GM23248 (cell line): ENCODE data around the gene SCRG1. TPM values are rescaled to one million over a fixed set of nuclear protein-coding genes. Genes with fewer than 3 reads are reported as not detected.

Experiments used
- DNase-seq: peaks from one replicate; pipeline ENCODE4 v3.0.0-alpha.2; 2015
- H2AFZ ChIP-seq: fragments of 200-600 bp; sonication (generic); 2 replicates; pipeline ENCODE4 v1.6.1; 2016; ENCODE audit warnings: antibody characterized with exemption
- H3F3A ChIP-seq: fragments of 200-600 bp; sonication (generic); 2 replicates; pipeline ENCODE4 v1.6.1; 2016; ENCODE audit warnings: mild to moderate bottlenecking, antibody characterized with exemption, mixed run types; ENCODE audit not compliant: insufficient read depth
- H3K27ac ChIP-seq: fragments of 200-600 bp; sonication (generic); 2 replicates; pipeline ENCODE4 v1.5.1; 2016; ENCODE audit warnings: mild to moderate bottlenecking
- H3K27me3 ChIP-seq: fragments of 200-600 bp; sonication (generic); replicated peaks from 2 replicates; pipeline ENCODE4 v1.6.1; 2016; ENCODE audit warnings: mild to moderate bottlenecking; ENCODE audit not compliant: insufficient read depth
- H3K36me3 ChIP-seq: fragments of 200-600 bp; sonication (generic); 2 replicates; pipeline ENCODE4 v1.6.1; 2016; ENCODE audit warnings: low read depth, mild to moderate bottlenecking
- H3K4me1 ChIP-seq: fragments of 200-600 bp; sonication (generic); 2 replicates; pipeline ENCODE4 v1.6.1; 2016; ENCODE audit warnings: mild to moderate bottlenecking; ENCODE audit not compliant: insufficient read depth
- H3K4me2 ChIP-seq: fragments of 200-600 bp; sonication (generic); one replicate; pipeline ENCODE4 v1.6.1; 2016; ENCODE audit warnings: mild to moderate bottlenecking; ENCODE audit not compliant: unreplicated experiment
- H3K4me3 ChIP-seq: fragments of 200-600 bp; sonication (generic); 2 replicates; pipeline ENCODE4 v1.5.1; 2016; ENCODE audit warnings: mild to moderate bottlenecking
- H3K79me2 ChIP-seq: fragments of 200-600 bp; sonication (generic); 2 replicates; pipeline ENCODE4 v1.6.1; 2016; ENCODE audit warnings: mild to moderate bottlenecking; ENCODE audit not compliant: insufficient read depth
- H3K9ac ChIP-seq: fragments of 200-600 bp; sonication (generic); 2 replicates; pipeline ENCODE4 v1.6.1; 2016; ENCODE audit warnings: mild to moderate bottlenecking
- H3K9me2 ChIP-seq: fragments of 200-600 bp; sonication (generic); 2 replicates; pipeline ENCODE4 v1.6.1; 2016; ENCODE audit warnings: mixed run types, mild to moderate bottlenecking, moderate library complexity; ENCODE audit not compliant: insufficient read depth
- H3K9me3 ChIP-seq: fragments of 200-600 bp; sonication (generic); one replicate; pipeline ENCODE4 v1.6.1; 2017; ENCODE audit warnings: low read depth
- H4K20me1 ChIP-seq: fragments of 200-600 bp; sonication (generic); 2 replicates; pipeline ENCODE4 v1.6.0; 2016; ENCODE audit not compliant: insufficient read depth
- EZH2 ChIP-seq: fragments of 200-600 bp; sonication (generic); IDR thresholded peaks from 2 replicates; pipeline ENCODE4 v1.6.1; 2018; ENCODE audit warnings: antibody characterized with exemption, mild to moderate bottlenecking; ENCODE audit not compliant: insufficient read depth, poor library complexity, severe bottlenecking
- EZH2phosphoT487 ChIP-seq: fragments of 200-600 bp; sonication (generic); IDR thresholded peaks from 2 replicates; pipeline ENCODE4 v1.6.1; 2018; ENCODE audit warnings: antibody characterized with exemption, moderate library complexity, mild to moderate bottlenecking, low read depth; ENCODE audit not compliant: insufficient read depth
- WGBS, 2 experiments: methylation state at CpG; one replicate each; pipeline ENCODE4 v1.1.6; 2015 to 2017; ENCODE audit warnings: low lambda C conversion rate in 2 of 2, low coverage in 1 of 2; ENCODE audit errors: missing lambda C conversion rate in 2 of 2; 5-methylcytosine and 5-hydroxymethylcytosine counted together
- in situ Hi-C: fragments of 300-500 bp; cut with MboI; formaldehyde crosslinking; loops from 2 replicates; pipeline ENCODE4 v1.15.0; 2020
- polyA plus RNA-seq: library from polyadenylated mRNA; unstranded; fragments of >200 nt; fragmentation: Nextera tagmentation; extraction: Ambion mirVana; gene quantifications from 2 replicates; pipeline ENCODE4 v1.2.1, GENCODE V29; 2016
- total RNA-seq: library from RNA; depleted of rRNA; stranded (reverse); fragments of >200 nt; shearing (Covaris generic); gene quantifications from 2 replicates; pipeline ENCODE4 v1.2.3, GENCODE V29; 2014; rRNA removed

Gene SCRG1
- total RNA-seq = under 0.01 TPM in 1 of 2 replicates, not detected in the other
- polyA plus RNA-seq = 0.16 and 0.43 TPM in 2 replicates

- in situ Hi-C loops = no loop called here
- Histone ChIP-seq H3K4me3 (no peak within 1 kb of the TSS), H3K27ac (no peak within 1 kb of the TSS), H3K36me3 (no peaks in the 10 kb centered on the region), H3K27me3 (no peaks in the 10 kb centered on the region), H2AFZ (peak within 1 kb of the TSS; percentile 27), H3K9me2 (no peaks in the 10 kb centered on the region), H4K20me1 (no peaks in the 10 kb centered on the region), H3K79me2 (no peaks in the 10 kb centered on the region), H3K9me3 (no peaks in the 10 kb centered on the region), H3K9ac (no peak within 1 kb of the TSS), H3K4me1 (peaks cover 17% of the 10 kb centered on the region; the same call in 1 of the 2 replicates), H3K4me2 (no peak within 1 kb of the TSS), H3F3A (no peaks in the 10 kb centered on the region)
- WGBS, 2 experiments = 55 to 56% methylated on average over 4 of the region's 4 CpGs
- no peak for DNase-seq
- TF ChIP-seq EZH2phosphoT487 = no peak
- TF ChIP-seq EZH2 = no peak
These were observed at the start of gene SCRG1 for GRCh38 chr4:173398779-173399415. TSS of gene SCRG1 (minus strand) at chr4:173399116. CDS start at chr4:173391414, 7,702 bp downstream.

- WGBS, 2 experiments = 18 to 21% methylated on average over 2 of the region's 2 CpGs
- H3K79me2 ChIP-seq = no peaks in the 10 kb centered on the region
- no peak overlapping the region for H3K4me3 ChIP-seq
- H3K36me3 ChIP-seq = no peaks in the 10 kb centered on the region
- peaks cover 25% of the 10 kb centered on the region for H3F3A ChIP-seq
- no peak overlapping the region for H3K27ac ChIP-seq
- DNase-seq = peak; percentile 81
- no peak for TF ChIP-seq EZH2phosphoT487
- TF ChIP-seq EZH2 = no peak
- H2AFZ ChIP-seq = no peak overlapping the region
- peak overlapping the region; percentile 43 for H3K4me2 ChIP-seq
- H3K9ac ChIP-seq = no peak overlapping the region
- no peaks in the 10 kb centered on the region for H3K9me3 ChIP-seq
- peaks cover 20% of the 10 kb centered on the region for H3K4me1 ChIP-seq
- no peaks in the 10 kb centered on the region for H4K20me1 ChIP-seq
- no peaks in the 10 kb centered on the region for H3K9me2 ChIP-seq
- in situ Hi-C loops = no loop called here
- no peaks in the 10 kb centered on the region; the same call in 1 of the 2 replicates for H3K27me3 ChIP-seq
These were observed 49.2 kb upstream of the SCRG1 start for GRCh38 chr4:173448103-173448502.

- DNase-seq = no peak
These were observed 47.5 kb upstream of the SCRG1 start for GRCh38 chr4:173446416-173446815.

GRCh38 chr4:173443121-173443520 lies 44.2 kb upstream of the SCRG1 start:
- H3K9me2 ChIP-seq = no peaks in the 10 kb centered on the region
- no peak for DNase-seq
- no peak overlapping the region for H3K4me3 ChIP-seq
- H3K27me3 ChIP-seq = no peaks in the 10 kb centered on the region
- no peak overlapping the region for H3K27ac ChIP-seq
- in situ Hi-C loops = no loop called here
- H3K4me2 ChIP-seq = no peak overlapping the region
- H2AFZ ChIP-seq = no peak overlapping the region
- H3K4me1 ChIP-seq = peaks cover 9% of the 10 kb centered on the region
- no peaks in the 10 kb centered on the region for H3K9me3 ChIP-seq
- H4K20me1 ChIP-seq = no peaks in the 10 kb centered on the region
- peaks cover 15% of the 10 kb centered on the region for H3F3A ChIP-seq
- TF ChIP-seq EZH2phosphoT487 = no peak
- TF ChIP-seq EZH2 = no peak
- H3K79me2 ChIP-seq = no peaks in the 10 kb centered on the region
- no peaks in the 10 kb centered on the region for H3K36me3 ChIP-seq
- no peak overlapping the region for H3K9ac ChIP-seq

More at GRCh38 chr4:173446416-173446815, 47.5 kb upstream of the SCRG1 start:
- H4K20me1 ChIP-seq = no peaks in the 10 kb centered on the region
- no peaks in the 10 kb centered on the region for H3K79me2 ChIP-seq
- no peak overlapping the region for H3K9ac ChIP-seq
- 97% methylated on average over 1 of the region's 1 CpG for WGBS, 2 experiments
- no peak overlapping the region for H3K27ac ChIP-seq
- H3K36me3 ChIP-seq = no peaks in the 10 kb centered on the region
- in situ Hi-C loops = no loop called here
- TF ChIP-seq EZH2phosphoT487 (no peak), EZH2 (no peak)
- H3F3A ChIP-seq = peaks cover 25% of the 10 kb centered on the region
- H3K9me2 ChIP-seq = no peaks in the 10 kb centered on the region
- H3K4me2 ChIP-seq = no peak overlapping the region
- H3K9me3 ChIP-seq = no peaks in the 10 kb centered on the region
- H2AFZ ChIP-seq = no peak overlapping the region
- H3K27me3 ChIP-seq = no peaks in the 10 kb centered on the region; the same call in 1 of the 2 replicates
- H3K4me3 ChIP-seq = no peak overlapping the region
- peaks cover 20% of the 10 kb centered on the region for H3K4me1 ChIP-seq
